ENCODE measurements around the gene AHRR. TPM values are rescaled to one million over a fixed set of nuclear protein-coding genes. Genes with fewer than 3 reads are reported as not detected.

The AHRR gene
- total and polyA plus RNA-seq, 9 of the 15 experiments (the other 6 are each of a cell fraction or from before 2014, with no cell fraction given): 0.06 to 1.6 (median 0.75) TPM; not detected in 1

DNA sequence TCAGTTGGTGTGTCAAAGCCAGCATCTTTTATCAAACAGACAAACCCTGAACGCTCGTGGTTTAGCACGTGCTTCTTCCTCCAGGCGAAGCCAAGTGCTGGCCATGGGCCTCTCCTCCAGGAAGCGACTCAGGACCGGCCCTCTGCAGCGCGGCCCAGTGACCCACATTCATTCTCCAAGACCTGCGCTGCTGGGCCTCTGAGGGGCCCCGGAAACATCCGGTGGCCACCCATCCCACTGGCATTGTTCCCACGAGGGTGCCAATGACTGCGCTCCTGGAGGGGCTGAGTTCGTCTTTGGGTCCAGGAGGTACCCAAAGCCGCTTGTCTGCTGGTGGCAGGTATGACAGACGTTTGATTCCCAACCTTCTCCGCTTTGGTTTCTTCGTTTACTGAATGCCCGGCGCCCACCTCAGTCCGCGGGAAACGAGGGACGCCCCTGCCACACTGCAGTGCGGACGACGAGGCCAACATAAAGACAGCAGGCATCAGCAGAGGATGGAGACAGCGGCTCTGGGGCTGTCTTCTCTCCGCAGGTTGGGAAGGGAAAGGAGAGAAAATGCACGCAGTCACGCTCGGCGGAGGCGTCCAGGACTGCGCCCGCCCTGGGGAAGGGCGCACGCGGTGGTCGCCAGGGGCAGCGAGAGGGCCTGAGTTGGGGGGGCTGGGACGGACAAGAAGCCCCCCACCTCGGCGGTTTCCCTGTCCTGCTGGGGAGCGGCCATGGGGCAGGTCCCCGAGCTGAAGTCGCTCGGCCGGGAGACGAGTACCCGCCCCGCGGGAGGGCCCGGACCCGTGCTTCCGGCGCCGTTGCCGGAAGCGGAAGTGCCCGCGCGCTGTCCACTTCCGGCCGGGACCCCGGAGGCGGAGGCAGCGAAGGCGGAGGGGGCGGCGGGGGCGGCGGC is 121.1 kb downstream of the AHRR start, which contains the start of gene EXOC3:
EXOC3 (plus strand) TSS at position 842 of the 904 bp plus-strand sequence. CDS start 3,030 bp downstream, outside the sequence.
- Histone ChIP-seq H3K79me2 (ENCODE audit: control insufficient read depth, insufficient read depth, low read length) (peaks cover 30% of the 10 kb centered on the region), H3K4me2 (ENCODE audit: insufficient read depth, low read length) (peak within 1 kb of the TSS; percentile 100), H3K4me1 (replicated peaks in 1 of 2; ENCODE audit: control insufficient read depth in 2 of 2, insufficient read depth in 2 of 2, low read length in 2 of 2) (peaks cover 17 to 44% of the 10 kb centered on the region in 2 experiments; a peak in 4 of 5 replicates), H3K9me1 (ENCODE audit: control insufficient read depth, insufficient read depth, low read length) (peaks cover 13% of the 10 kb centered on the region), H2AFZ (ENCODE audit: low read depth, low read length) (peak within 1 kb of the TSS; percentile 96), H3K27me3 (ENCODE audit: control insufficient read depth in 2 of 2, insufficient read depth in 2 of 2, low read length in 2 of 2) (0 out of 5 replicates have a peak, but pooled peaks cover 0 to under 1% of the 10 kb centered on the region in 2 experiments), H3K27ac (ENCODE audit: extremely low read depth, low read depth, low read length) (peak within 1 kb of the TSS; percentile 84), H3K9ac (ENCODE audit: insufficient read depth in 1 of 2, low read depth in 2 of 2, low read length in 2 of 2) (peak within 1 kb of the TSS; percentile 87 to 95), H4K20me1 (replicated peaks; ENCODE audit: control insufficient read depth, insufficient read depth, low read length) (no peaks in the 10 kb centered on the region; the same call in 1 of the 2 replicates), H3K4me3 (peak within 1 kb of the TSS; percentile 73), H3K36me3 (ENCODE audit: control insufficient read depth, insufficient read depth, low read length) (peaks cover 20% of the 10 kb centered on the region), H3K9me3 (replicated peaks; ENCODE audit: control insufficient read depth, insufficient read depth, low read depth, low read length) (no peaks in the 10 kb centered on the region)
- ChIA-PET CTCF (ENCODE audit: low intra/inter-chr PET ratio) (interaction anchor here (0.6 kb wide), 1 partner anchor 262 kb away, joined by 3 read pairs; no protein-coding TSS in a partner anchor), POLR2A (interaction anchor here (0.6 kb wide), 1 partner anchor 131 kb away, joined by 3 read pairs; no protein-coding TSS in a partner anchor)
- ATAC-seq (peak; percentile 96), DNase-seq (ENCODE audit: extremely low read depth in 1 of 4, low spot score in 3 of 4) (peak; percentile 89 to 98 (median 96)), FAIRE-seq (no peak)
- 6% methylated on average over 65 of the region's 73 CpGs for WGBS (ENCODE audit: insufficient coverage, low coverage, missing lambda C conversion rate)
- intact Hi-C loops (cut with micrococcal nuclease): no loop called here
- BruUV-seq (replicated peaks): TSS peak; percentile 90
- in situ Hi-C loops (cut with MboI): no loop called here
- TF ChIP-seq SMAD2 (IDR thresholded peaks at IDR 0.05; ENCODE audit: low read depth, low read length) (no peak), CBFB (CRISPR knock-in tag; IDR thresholded peaks at IDR 0.05) (peak; percentile 47; the same call in 1 of the 2 replicates), ELK1 (CRISPR knock-in tag; IDR thresholded peaks at IDR 0.05) (no peak), ZNF766 (CRISPR knock-in tag; conservative IDR thresholded peaks at IDR 0.05) (no peak)
- TF ChIP-seq, protein P1, sequence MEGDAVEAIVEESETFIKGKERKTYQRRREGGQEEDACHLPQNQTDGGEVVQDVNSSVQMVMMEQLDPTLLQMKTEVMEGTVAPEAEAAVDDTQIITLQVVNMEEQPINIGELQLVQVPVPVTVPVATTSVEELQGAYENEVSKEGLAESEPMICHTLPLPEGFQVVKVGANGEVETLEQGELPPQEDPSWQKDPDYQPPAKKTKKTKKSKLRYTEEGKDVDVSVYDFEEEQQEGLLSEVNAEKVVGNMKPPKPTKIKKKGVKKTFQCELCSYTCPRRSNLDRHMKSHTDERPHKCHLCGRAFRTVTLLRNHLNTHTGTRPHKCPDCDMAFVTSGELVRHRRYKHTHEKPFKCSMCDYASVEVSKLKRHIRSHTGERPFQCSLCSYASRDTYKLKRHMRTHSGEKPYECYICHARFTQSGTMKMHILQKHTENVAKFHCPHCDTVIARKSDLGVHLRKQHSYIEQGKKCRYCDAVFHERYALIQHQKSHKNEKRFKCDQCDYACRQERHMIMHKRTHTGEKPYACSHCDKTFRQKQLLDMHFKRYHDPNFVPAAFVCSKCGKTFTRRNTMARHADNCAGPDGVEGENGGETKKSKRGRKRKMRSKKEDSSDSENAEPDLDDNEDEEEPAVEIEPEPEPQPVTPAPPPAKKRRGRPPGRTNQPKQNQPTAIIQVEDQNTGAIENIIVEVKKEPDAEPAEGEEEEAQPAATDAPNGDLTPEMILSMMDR (IDR thresholded peaks at IDR 0.05 in 2 of 3, conservative IDR thresholded peaks at IDR 0.05 in 1 of 3; ENCODE audit: insufficient read depth in 2 of 3, low read depth in 1 of 3, low read length in 3 of 3): 0 out of 6 replicates have a peak, but pooled peaks of 1 of the 3 experiments have one; percentile 1
- TF ChIP-seq, protein P2, sequence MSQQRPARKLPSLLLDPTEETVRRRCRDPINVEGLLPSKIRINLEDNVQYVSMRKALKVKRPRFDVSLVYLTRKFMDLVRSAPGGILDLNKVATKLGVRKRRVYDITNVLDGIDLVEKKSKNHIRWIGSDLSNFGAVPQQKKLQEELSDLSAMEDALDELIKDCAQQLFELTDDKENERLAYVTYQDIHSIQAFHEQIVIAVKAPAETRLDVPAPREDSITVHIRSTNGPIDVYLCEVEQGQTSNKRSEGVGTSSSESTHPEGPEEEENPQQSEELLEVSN (IDR thresholded peaks at IDR 0.05; ENCODE audit: borderline replicate concordance in 1 of 2, extremely low read depth in 1 of 2, insufficient read depth in 1 of 2, insufficient read length in 1 of 2, low read depth in 1 of 2, low read length in 1 of 2, poor library complexity in 1 of 2, severe bottlenecking in 1 of 2): peak; percentile 87 to 92
